H1 (cell line): ENCODE data around the gene IGF2R. TPM values are rescaled to one million over a fixed set of nuclear protein-coding genes. Genes with fewer than 3 reads are reported as not detected.

Experiments
- CTCF ChIA-PET: fragments of 300-600 bp; sonication (Branson Sonifier 250); formaldehyde crosslinking; loops from one replicate; lab custom pipeline; 2021; ENCODE audit not compliant: partially characterized antibody; lab: Charles Lee
- POLR2A ChIA-PET: fragments of 300-600 bp; sonication (Branson Sonifier 250); formaldehyde crosslinking; loops from one replicate; lab custom pipeline; 2021; ENCODE audit warnings: inconsistent platforms; ENCODE audit not compliant: partially characterized antibody; lab: Charles Lee
- DNase-seq, 2 experiments: peaks; one replicate each; pipeline versions ENCODE4 v3.0.0 to v3.0.0-alpha.2; 2010 to 2022; ENCODE audit warnings: low spot score in 2 of 2, low read depth in 1 of 2, mixed read lengths in 1 of 2
- FAIRE-seq: peaks from 2 replicates; lab custom pipeline; 2011; peaks lifted over from hg19 to GRCh38; lab: Jason Lieb, UNC
- H2AFZ ChIP-seq: 2 replicates; pipeline ENCODE4 v1.8.1; 2012; ENCODE audit warnings: low read length, inconsistent platforms
- H2AK5ac ChIP-seq: 2 replicates; pipeline ENCODE4 v1.6.1; 2013; ENCODE audit warnings: low read depth, low read length
- H2BK120ac ChIP-seq: replicated peaks from 2 replicates; pipeline ENCODE3; 2013; ENCODE audit warnings: low read depth, low read length, inconsistent platforms
- H2BK12ac ChIP-seq: 2 replicates; pipeline ENCODE4 v1.6.1; 2013; ENCODE audit warnings: low read depth, low read length
- H2BK15ac ChIP-seq: 2 replicates; pipeline ENCODE4 v1.6.1; 2013; ENCODE audit warnings: low read length
- H2BK20ac ChIP-seq: 2 replicates; pipeline ENCODE4 v1.6.1; 2013; ENCODE audit warnings: low read length
- H2BK5ac ChIP-seq: 2 replicates; pipeline ENCODE4 v1.6.1; 2013; ENCODE audit warnings: low read depth, low read length
- H3K14ac ChIP-seq: 2 replicates; pipeline ENCODE4 v1.6.1; 2013; ENCODE audit warnings: inconsistent platforms; ENCODE audit not compliant: insufficient read length
- H3K18ac ChIP-seq: 2 replicates; pipeline ENCODE4 v1.6.1; 2013; ENCODE audit warnings: low read length; ENCODE audit errors: extremely low read depth
- H3K23ac ChIP-seq: 2 replicates; pipeline ENCODE4 v1.6.1; 2013; ENCODE audit warnings: inconsistent platforms; ENCODE audit not compliant: insufficient read length
- H3K23me2 ChIP-seq: 2 replicates; pipeline ENCODE4 v1.6.1; 2013; ENCODE audit warnings: low read depth, low read length
- H3K27ac ChIP-seq: 2 replicates; pipeline ENCODE4 v1.6.1; 2011; ENCODE audit warnings: low read depth, low read length, inconsistent platforms
- H3K27me3 ChIP-seq, 4 experiments: replicated peaks in 1 of 4; 1 replicate in 1 of 4; 2 replicates in 3 of 4; pipeline versions ENCODE4 v1.6.1 to v1.8.1; 2011 to 2013; ENCODE audit warnings: low read length in 3 of 4, mild to moderate bottlenecking in 3 of 4, inconsistent platforms in 2 of 4, mixed read lengths in 2 of 4, moderate library complexity in 1 of 4; ENCODE audit not compliant: control insufficient read depth in 3 of 4, insufficient read depth in 3 of 4; ENCODE audit errors: extremely low read depth in 1 of 4
- H3K36me3 ChIP-seq, 4 experiments: 2 replicates each; pipeline versions ENCODE4 v1.6.1 to v1.8.1; 2011 to 2013; ENCODE audit warnings: mild to moderate bottlenecking in 4 of 4, low read length in 3 of 4, moderate library complexity in 2 of 4, control low read depth in 1 of 4, inconsistent platforms in 1 of 4; ENCODE audit not compliant: insufficient read depth in 4 of 4, control insufficient read depth in 2 of 4
- H3K4ac ChIP-seq: replicated peaks from 2 replicates; pipeline ENCODE3; 2013; ENCODE audit warnings: low read length, low read depth, mixed read lengths, inconsistent platforms; ENCODE audit not compliant: insufficient read length
- H3K4me1 ChIP-seq, 4 experiments: replicated peaks in 1 of 4; 1 replicate in 1 of 4; 2 replicates in 3 of 4; pipeline versions ENCODE4 v1.6.1 to v1.8.1; 2011 to 2013; ENCODE audit warnings: low read length in 3 of 4, inconsistent platforms in 2 of 4, mixed read lengths in 1 of 4; ENCODE audit not compliant: insufficient read depth in 4 of 4, control insufficient read depth in 3 of 4
- H3K4me2 ChIP-seq, 2 experiments: 2 replicates each; pipeline versions ENCODE4 v1.6.1 to v1.8.1; 2011 to 2013; ENCODE audit warnings: low read depth in 2 of 2, low read length in 2 of 2, control low read depth in 1 of 2, inconsistent platforms in 1 of 2, mild to moderate bottlenecking in 1 of 2; ENCODE audit not compliant: insufficient read depth in 1 of 2
- H3K4me3 ChIP-seq, 4 experiments: fragments of 200-600, 300-600 bp in 1 of 4; sonication (generic), shearing (Covaris generic), sonication (Bioruptor Twin) in 1 of 4; 2 replicates each; pipeline versions ENCODE4 v1.5.1 to v1.8.1; 2011 to 2016; ENCODE audit warnings: low read length in 4 of 4, low read depth in 3 of 4, control low read depth in 2 of 4, inconsistent platforms in 2 of 4, mild to moderate bottlenecking in 2 of 4, mixed read lengths in 1 of 4, moderate library complexity in 1 of 4; ENCODE audit not compliant: insufficient read depth in 2 of 4; ENCODE audit errors: extremely low read depth in 1 of 4
- H3K56ac ChIP-seq: replicated peaks from 2 replicates; pipeline ENCODE3; 2013; ENCODE audit warnings: low read depth, mild to moderate bottlenecking, mixed read lengths, low read length, inconsistent platforms; ENCODE audit not compliant: insufficient read length
- H3K79me1 ChIP-seq: 2 replicates; pipeline ENCODE4 v1.6.1; 2013; ENCODE audit warnings: low read depth, low read length, control low read depth
- H3K79me2 ChIP-seq, 2 experiments: 2 replicates each; pipeline versions ENCODE4 v1.6.1 to v1.8.1; 2012 to 2013; ENCODE audit warnings: low read length in 2 of 2, mild to moderate bottlenecking in 2 of 2, inconsistent platforms in 1 of 2; ENCODE audit not compliant: insufficient read depth in 2 of 2, control insufficient read depth in 1 of 2
- H3K9ac ChIP-seq, 4 experiments: replicated peaks in 1 of 4; 1 replicate in 1 of 4; 2 replicates in 3 of 4; pipeline versions ENCODE4 v1.6.1 to v1.8.1; 2011 to 2013; ENCODE audit warnings: low read depth in 3 of 4, low read length in 3 of 4, control low read depth in 2 of 4, mild to moderate bottlenecking in 2 of 4, moderate library complexity in 2 of 4, inconsistent platforms in 1 of 4; ENCODE audit errors: extremely low read depth in 1 of 4
- H3K9me3 ChIP-seq, 2 experiments: 2 replicates each; pipeline versions ENCODE4 v1.6.1 to v1.8.1; 2012 to 2013; ENCODE audit warnings: mild to moderate bottlenecking in 2 of 2, moderate library complexity in 2 of 2, control low read depth in 1 of 2, inconsistent platforms in 1 of 2, low read depth in 1 of 2, low read length in 1 of 2, mixed read lengths in 1 of 2; ENCODE audit not compliant: insufficient read depth in 2 of 2
- H4K20me1 ChIP-seq, 2 experiments: replicated peaks in 1 of 2; 2 replicates each; pipeline versions ENCODE3 to v1.8.1; 2011 to 2013; ENCODE audit warnings: inconsistent platforms in 2 of 2, low read length in 2 of 2, mild to moderate bottlenecking in 1 of 2; ENCODE audit not compliant: insufficient read depth in 2 of 2, control insufficient read depth in 1 of 2
- H4K5ac ChIP-seq: 2 replicates; pipeline ENCODE4 v1.6.1; 2013; ENCODE audit warnings: low read length, low read depth, mixed read lengths, inconsistent platforms; ENCODE audit not compliant: insufficient read length
- H4K8ac ChIP-seq: 2 replicates; pipeline ENCODE4 v1.8.0; 2013; ENCODE audit warnings: mild to moderate bottlenecking, moderate library complexity, low read length, inconsistent platforms; ENCODE audit not compliant: insufficient read depth; ENCODE audit errors: extremely low read depth
- H4K91ac ChIP-seq: replicated peaks from 2 replicates; pipeline ENCODE3; 2013; ENCODE audit warnings: low read length, mixed read lengths, inconsistent platforms; ENCODE audit not compliant: insufficient read length
- EGR1 ChIP-seq: IDR thresholded peaks from 2 replicates; pipeline ENCODE4 v1.6.1; 2011; ENCODE audit warnings: low read depth, low read length, borderline replicate concordance
- GABPA ChIP-seq: IDR thresholded peaks from 2 replicates; pipeline ENCODE4 v1.6.1; 2011; ENCODE audit warnings: mild to moderate bottlenecking, low read length, moderate library complexity, borderline replicate concordance; ENCODE audit not compliant: insufficient read depth
- KDM4A ChIP-seq: IDR thresholded peaks from one replicate; pipeline ENCODE4 v1.7.1; 2012; ENCODE audit warnings: low read depth, mild to moderate bottlenecking, moderate library complexity, low read length, inconsistent platforms; ENCODE audit not compliant: severe bottlenecking
- NRF1 ChIP-seq: IDR thresholded peaks from 2 replicates; pipeline ENCODE4 v1.6.1; 2011; ENCODE audit warnings: mild to moderate bottlenecking, low read depth, low read length, improper control_type of control experiment
- POU5F1 ChIP-seq: IDR thresholded peaks from 2 replicates; pipeline ENCODE4 v1.6.1; 2011; ENCODE audit warnings: low read depth, mild to moderate bottlenecking, low read length, moderate library complexity
- RNF2 ChIP-seq: fragments of 200-900, 300-1000 bp; sonication (generic); IDR thresholded peaks from 2 replicates; pipeline ENCODE4 v1.7.1; 2016; ENCODE audit warnings: borderline replicate concordance, low read depth, mild to moderate bottlenecking, antibody characterized with exemption, low read length; ENCODE audit not compliant: poor library complexity, severe bottlenecking; ENCODE audit errors: missing control alignments
- TAF1 ChIP-seq: IDR thresholded peaks from 2 replicates; pipeline ENCODE4 v1.6.1; 2011; ENCODE audit warnings: mild to moderate bottlenecking, low read depth, low read length
- WGBS, 2 experiments: shearing (Covaris generic) in 1 of 2; methylation state at CpG; one replicate each; pipeline versions ENCODE4 v1.1.6 to v1.1.7; 2013 to 2015; ENCODE audit warnings: low lambda C conversion rate in 2 of 2, mixed read lengths in 2 of 2, inconsistent platforms in 1 of 2, low coverage in 1 of 2, missing lambda C conversion rate in 1 of 2; ENCODE audit not compliant: insufficient replicate concordance in 2 of 2, insufficient coverage in 1 of 2, insufficient read length in 1 of 2; ENCODE audit errors: extremely low coverage in 1 of 2, missing lambda C conversion rate in 1 of 2; 5-methylcytosine and 5-hydroxymethylcytosine counted together
- polyA plus RNA-seq, 7 experiments: library from polyadenylated mRNA; depleted of rRNA in 3 of 7; stranded (reverse) in 5 of 7; unstranded in 2 of 7; fragments of >200 nt in 5 of 7; fragments of 200-250 nt in 2 of 7; gene quantifications; 1 replicate in 5 of 7; 2 replicates in 1 of 7; 4 replicates in 1 of 7; pipeline versions ENCODE4 v1.2.1 to v1.2.3, GENCODE V29; 2011 to 2013; ENCODE audit warnings: missing spikeins in 2 of 7, mixed read lengths in 2 of 7
- total RNA-seq: library from RNA; stranded (reverse); fragmentation: NEBNext Ultra II Directional; extraction: Animal tissue kit (Norgen Biotek cat#: 25700); gene quantifications from 2 replicates; pipeline ENCODE4 v1.2.1, GENCODE V29; 2021
- TF ChIP-seq, protein P1 (sequence below): IDR thresholded peaks from 2 replicates; pipeline ENCODE4 v1.6.1; 2011; ENCODE audit warnings: low read length, improper control_type of control experiment

The IGF2R gene
- total and polyA plus RNA-seq, 2 of the 8 experiments (the other 6 are each of a cell fraction or from before 2014, with no cell fraction given): 20.6 to 74.1 TPM

DNA sequence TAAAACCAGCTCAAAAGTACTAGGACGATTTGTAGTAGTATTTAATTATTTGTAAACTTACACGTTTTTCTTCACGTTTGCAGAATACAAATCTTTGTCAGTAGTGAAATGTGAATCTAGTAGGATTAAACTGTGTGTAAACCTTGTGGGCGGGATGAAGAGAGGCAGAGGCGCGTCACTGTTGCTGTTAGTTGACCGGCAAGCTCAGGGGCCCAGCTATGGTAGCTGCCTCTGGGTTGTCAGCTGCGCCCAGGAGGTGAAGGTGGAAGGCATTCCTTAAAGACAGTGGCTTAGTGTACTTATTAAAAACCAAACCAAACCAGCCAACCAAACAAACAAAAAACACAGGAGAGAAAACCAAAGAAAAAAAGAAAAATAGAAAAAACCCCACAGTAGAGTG is 69.6 kb downstream of the IGF2R start:
- H4K91ac ChIP-seq: no peak overlapping the region
- H3K4me3 ChIP-seq: no peak overlapping the region
- no peak overlapping the region for H3K23ac ChIP-seq
- H3K4me2 ChIP-seq: no peak overlapping the region
- H3K9me3 ChIP-seq: no peaks in the 10 kb centered on the region
- peaks cover 21 to 59% (median 55%) of the 10 kb centered on the region in 4 experiments for H3K36me3 ChIP-seq
- no peak overlapping the region for H3K9ac ChIP-seq
- ChIA-PET POLR2A (no interaction called here), CTCF (interaction anchor here (0.6 to 1.8 kb wide), 6 partner anchors 41 to 417 kb away, joined by 3 to 7 read pairs (median 3); no protein-coding TSS in a partner anchor)
- no peak overlapping the region for H2BK20ac ChIP-seq
- no peak overlapping the region for H3K14ac ChIP-seq
- no peaks in the 10 kb centered on the region for H3K23me2 ChIP-seq
- no peak overlapping the region for H2BK12ac ChIP-seq
- no peak overlapping the region for H3K56ac ChIP-seq
- FAIRE-seq (no peak), DNase-seq (no peak)
- H2AFZ ChIP-seq: no peak overlapping the region
- H3K18ac ChIP-seq: no peak overlapping the region
- no peak overlapping the region for H4K5ac ChIP-seq
- no peaks in the 10 kb centered on the region for H3K4me1 ChIP-seq
- H2BK15ac ChIP-seq: no peak overlapping the region
- H3K27me3 ChIP-seq: no peaks in the 10 kb centered on the region
- no peak overlapping the region for H2BK5ac ChIP-seq
- no peaks in the 10 kb centered on the region for H3K79me1 ChIP-seq
- H2BK120ac ChIP-seq: no peak overlapping the region
- no peak overlapping the region for H3K4ac ChIP-seq
- H3K79me2 ChIP-seq: no peaks in the 10 kb centered on the region
- 87% methylated on average over 8 of the region's 8 CpGs; no CpG with 5 or more reads in 1 of the 2 experiments for WGBS, 2 experiments
- no peak overlapping the region for H2AK5ac ChIP-seq
- no peak overlapping the region for H3K27ac ChIP-seq
- TF ChIP-seq KDM4A (no peak), RNF2 (no peak), POU5F1 (no peak), GABPA (no peak), TAF1 (no peak), NRF1 (no peak), EGR1 (no peak)
- TF ChIP-seq, protein P1, sequence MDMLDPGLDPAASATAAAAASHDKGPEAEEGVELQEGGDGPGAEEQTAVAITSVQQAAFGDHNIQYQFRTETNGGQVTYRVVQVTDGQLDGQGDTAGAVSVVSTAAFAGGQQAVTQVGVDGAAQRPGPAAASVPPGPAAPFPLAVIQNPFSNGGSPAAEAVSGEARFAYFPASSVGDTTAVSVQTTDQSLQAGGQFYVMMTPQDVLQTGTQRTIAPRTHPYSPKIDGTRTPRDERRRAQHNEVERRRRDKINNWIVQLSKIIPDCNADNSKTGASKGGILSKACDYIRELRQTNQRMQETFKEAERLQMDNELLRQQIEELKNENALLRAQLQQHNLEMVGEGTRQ: no peak
- no peak overlapping the region for H4K8ac ChIP-seq
- peaks cover 3 to 6% of the 10 kb centered on the region in 2 experiments for H4K20me1 ChIP-seq
